Ureter (tissue), 1 donor: Measurements from ENCODE around the gene CEACAM19. TPM values are rescaled to one million over a fixed set of nuclear protein-coding genes. Genes with fewer than 3 reads are reported as not detected.
"Not testable (repeated sequence)": the region's sequence is repeated elsewhere in the genome, so short reads cannot be mapped to it uniquely, and the experiment has no call there.

Experiments used
- DNase-seq: peaks from one replicate; pipeline ENCODE4 v3.0.0-alpha.2; 2020; ENCODE audit warnings: low spot score
- total RNA-seq: library from RNA; stranded (reverse); gene quantifications from one replicate; pipeline ENCODE4 v1.2.4, GENCODE V29; 2023
- donor health status: DM: yes; HTN: yes; CAD: no.

CEACAM19 gene
- total RNA-seq, 1 donor from 2014 or later, result 4.5 TPM

- DNase-seq, result no peak
These were observed 29.3 kb downstream of the CEACAM19 start for GRCh38 chr19:44700547-44700946.

- no peak for DNase-seq
These were observed 29.9 kb downstream of the CEACAM19 start for GRCh38 chr19:44701228-44701627.

- no peak for DNase-seq
These were observed 31.4 kb downstream of the CEACAM19 start for GRCh38 chr19:44702551-44703176.

- DNase-seq, result no peak
These were observed 32.2 kb downstream of the CEACAM19 start for GRCh38 chr19:44703336-44704078.

GRCh38 chr19:44704982-44705381 is 33.7 kb downstream of the CEACAM19 start:
- no peak for DNase-seq

- DNase-seq, result no peak
These were observed 34.3 kb downstream of the CEACAM19 start for GRCh38 chr19:44705502-44706010.

GRCh38 chr19:44706506-44707236 is 35.4 kb downstream of the CEACAM19 start:
- DNase-seq, result no peak

GRCh38 chr19:44707794-44708193 is 36.5 kb downstream of the CEACAM19 start:
- no peak for DNase-seq

- DNase-seq, result no peak
These were observed 37.7 kb downstream of the CEACAM19 start for GRCh38 chr19:44708940-44709339.

- DNase-seq, result not testable (repeated sequence)
These were observed 38.4 kb downstream of the CEACAM19 start for GRCh38 chr19:44709434-44710266.

GRCh38 chr19:44710483-44710882 is 39.2 kb downstream of the CEACAM19 start:
- no peak for DNase-seq

GRCh38 chr19:44712864-44713515 is 41.7 kb downstream of the CEACAM19 start:
- no peak for DNase-seq

GRCh38 chr19:44714597-44715169 is 43.4 kb downstream of the CEACAM19 start:
- DNase-seq, result no peak

- no peak for DNase-seq
These were observed 46.3 kb downstream of the CEACAM19 start for GRCh38 chr19:44717603-44718002.

- peak; percentile 67 for DNase-seq
These were observed 47.4 kb downstream of the CEACAM19 start for GRCh38 chr19:44718441-44719261.

GRCh38 chr19:44719262-44719701 is 48.0 kb downstream of the CEACAM19 start:
- DNase-seq, result no peak

- not testable (repeated sequence) for DNase-seq
These were observed 49.1 kb downstream of the CEACAM19 start for GRCh38 chr19:44720396-44720795.

- DNase-seq, result no peak
These were observed 49.7 kb downstream of the CEACAM19 start for GRCh38 chr19:44720945-44721344.

- DNase-seq, result not testable (repeated sequence)
These were observed 50.1 kb downstream of the CEACAM19 start for GRCh38 chr19:44721369-44721768.
